Stimulated activated CD4-positive, alpha-beta T cell treated with anti-CD3 and anti-CD28 coated beads, Interleukin-15, amount 100 ng/mL, for 24 hours (primary cell): ENCODE measurements around the gene KCNQ2.
"Not testable (repeated sequence)": the region's sequence is repeated elsewhere in the genome, so short reads cannot be mapped to it uniquely, and the experiment has no call there.

Source experiments
- DNase-seq: peaks from one replicate; pipeline ENCODE4 v3.0.0-alpha.2; 2020

KCNQ2 gene

GRCh38 chr20:63380346-63380870, 92.0 kb downstream of the KCNQ2 start:
- no peak for DNase-seq

GRCh38 chr20:63379872-63380271, 92.6 kb downstream of the KCNQ2 start:
- DNase-seq: not testable (repeated sequence)

DNA sequence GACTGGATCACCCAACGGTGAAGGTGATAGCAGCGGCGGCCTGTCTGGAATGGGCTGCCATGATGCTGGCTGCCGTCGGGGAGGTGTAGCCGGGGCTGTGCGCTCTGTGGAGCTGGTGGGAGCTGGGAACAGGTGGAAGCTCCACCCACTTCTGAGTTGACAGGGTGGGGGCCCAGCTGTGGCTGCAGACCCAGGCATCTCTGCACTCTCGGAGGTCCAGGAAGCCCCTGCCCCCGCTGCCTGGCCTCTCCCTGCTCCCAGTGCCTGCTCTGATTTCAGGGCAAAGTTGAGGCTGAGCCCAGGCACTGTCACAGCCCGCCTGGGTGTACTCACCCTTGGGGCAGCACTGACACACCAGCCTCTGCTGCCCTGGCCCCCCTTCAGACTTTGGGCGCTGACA, 93.2 kb downstream of the KCNQ2 start:
- DNase-seq: no peak

DNA sequence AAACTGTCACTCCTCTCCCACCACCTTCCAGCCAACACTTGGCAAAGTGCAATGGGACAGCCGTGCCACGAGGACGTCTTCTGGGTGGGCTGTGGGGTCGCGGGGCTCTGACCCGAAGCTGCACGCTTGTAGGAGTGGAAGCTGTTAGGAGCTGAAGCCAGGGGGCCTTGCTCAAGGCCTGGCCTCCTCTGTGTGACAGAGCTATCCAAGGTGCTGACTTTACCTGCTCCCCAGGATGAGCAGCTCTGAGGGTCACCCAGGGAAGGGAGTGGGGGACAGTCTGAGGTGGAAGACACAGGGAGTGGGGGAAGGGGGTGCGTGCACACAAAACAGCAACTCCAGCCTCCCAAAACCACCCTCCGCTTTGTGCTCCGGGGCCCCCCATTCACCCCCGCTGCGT, 93.8 kb downstream of the KCNQ2 start:
- DNase-seq: no peak

- no peak for DNase-seq
Measured at GRCh38 chr20:63377951-63378381, 94.5 kb downstream of the KCNQ2 start.

DNA sequence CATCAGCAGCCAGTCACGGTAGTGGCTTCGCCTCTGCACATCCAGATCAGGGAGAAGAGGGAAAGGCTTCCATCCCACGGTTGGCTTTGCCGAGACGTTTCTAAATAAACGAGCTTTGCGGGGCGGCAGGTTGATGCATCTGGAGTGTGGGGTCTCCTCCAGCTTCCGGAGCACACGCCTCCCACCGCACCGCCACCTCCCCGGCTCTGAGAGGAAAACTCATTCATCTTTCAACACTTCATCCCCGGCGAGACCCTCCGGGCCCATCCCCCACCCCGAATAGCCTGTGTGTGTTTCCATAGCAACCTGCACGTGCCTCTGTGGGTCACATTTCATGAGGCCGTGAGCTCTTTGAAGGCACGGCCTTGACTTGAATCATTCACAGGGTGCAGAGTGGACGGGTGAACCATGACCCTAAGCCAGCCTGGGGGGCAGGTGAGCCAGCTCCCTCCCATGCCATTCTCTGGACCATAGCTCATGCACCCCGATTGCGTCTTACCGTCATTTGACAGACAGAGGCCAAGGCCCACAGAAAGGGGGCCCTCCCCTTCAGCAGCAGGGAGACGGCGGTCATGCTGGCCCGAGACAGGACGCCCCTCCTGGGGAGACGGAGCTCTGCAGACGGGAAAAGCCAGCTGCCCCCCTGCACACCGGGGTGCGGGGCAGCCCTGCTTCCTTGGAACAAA, 95.1 kb downstream of the KCNQ2 start:
- no peak for DNase-seq

GRCh38 chr20:63376283-63377250, 95.9 kb downstream of the KCNQ2 start:
- no peak for DNase-seq

GRCh38 chr20:63375438-63375837, 97.0 kb downstream of the KCNQ2 start:
- DNase-seq: no peak

DNA sequence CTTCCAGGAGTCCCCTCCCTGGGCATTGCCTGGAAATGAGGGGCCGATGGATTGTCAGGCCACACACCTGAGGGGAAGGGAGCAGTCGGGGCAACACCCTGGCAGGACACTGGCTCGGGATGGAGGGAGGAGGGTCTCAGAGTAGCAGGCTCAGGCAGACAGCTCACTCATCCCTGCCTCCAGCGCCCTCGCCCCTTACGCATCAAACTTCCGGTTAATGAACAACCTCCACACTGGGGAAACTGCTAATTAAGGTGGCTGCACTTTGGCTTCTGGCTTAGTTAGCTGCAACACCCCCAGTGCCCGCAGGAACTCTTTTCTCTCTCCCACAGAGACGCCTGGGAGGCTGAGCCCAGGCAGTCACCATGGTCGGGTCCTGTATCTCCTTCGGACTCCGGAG, 98.0 kb downstream of the KCNQ2 start:
- DNase-seq: no peak

DNA sequence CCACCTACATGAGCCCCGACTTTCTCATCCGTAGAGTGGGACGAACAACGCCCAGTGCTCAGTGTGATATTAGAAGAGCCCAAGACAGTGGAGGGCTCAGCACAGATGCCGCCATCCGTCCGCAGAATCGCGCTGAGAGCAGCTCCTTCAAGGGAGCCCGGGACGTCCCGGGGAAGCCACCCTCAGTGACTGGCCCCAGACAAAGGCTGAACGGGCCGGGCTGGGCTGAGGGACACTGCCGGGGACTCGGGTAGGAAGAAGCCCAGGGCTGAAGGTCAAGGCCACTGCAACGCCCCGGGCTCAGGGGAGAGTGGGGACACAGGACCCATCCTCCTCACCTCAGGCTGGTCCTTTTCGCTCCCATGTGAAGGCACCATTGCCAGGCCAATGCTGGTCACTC, 98.5 kb downstream of the KCNQ2 start:
- no peak for DNase-seq

DNA sequence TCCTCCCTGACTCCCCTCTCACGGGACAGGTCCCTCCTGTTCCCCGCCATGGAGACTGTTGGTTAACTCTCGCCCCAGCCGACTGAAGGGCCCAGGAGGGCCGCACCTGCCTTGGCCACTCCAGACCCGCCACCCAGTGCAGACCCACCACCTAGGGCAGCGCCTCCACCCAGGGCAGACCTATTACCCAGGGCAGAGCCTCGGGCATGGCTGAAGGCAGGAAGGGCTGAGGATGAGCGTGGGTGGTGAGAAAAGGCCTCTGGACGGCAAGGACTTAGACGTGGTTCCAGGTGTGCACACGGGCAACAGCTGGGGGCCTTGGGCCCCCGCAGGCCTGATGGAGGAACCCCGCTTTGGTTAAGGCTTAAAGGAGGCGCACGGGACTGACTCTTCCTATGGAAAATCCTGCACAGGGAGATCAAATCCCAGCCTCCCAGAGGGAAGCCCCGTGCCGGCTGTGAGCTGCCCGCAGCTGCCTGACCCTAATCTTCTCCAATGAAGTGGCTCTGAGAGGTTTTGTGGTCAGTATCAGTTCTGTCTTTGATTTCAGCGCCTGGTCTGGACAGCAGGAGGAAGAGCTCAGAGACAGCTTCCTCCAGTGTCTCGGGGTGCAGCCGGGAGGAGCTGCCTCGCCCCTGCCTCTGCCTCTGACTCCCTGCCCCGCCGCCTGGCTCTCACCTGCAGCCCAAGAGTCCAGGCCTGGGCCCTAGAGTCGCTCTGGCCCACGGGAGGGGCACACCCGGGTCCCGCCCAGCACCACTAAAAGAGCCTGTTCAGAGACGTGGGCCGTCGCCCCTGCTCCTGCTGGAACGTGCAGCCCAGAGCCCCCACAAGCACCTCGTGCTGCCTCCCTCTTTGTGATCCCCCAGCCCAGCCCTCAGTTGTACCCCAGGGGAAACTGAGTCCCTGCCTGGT, 99.2 kb downstream of the KCNQ2 start:
- DNase-seq: no peak

DNA sequence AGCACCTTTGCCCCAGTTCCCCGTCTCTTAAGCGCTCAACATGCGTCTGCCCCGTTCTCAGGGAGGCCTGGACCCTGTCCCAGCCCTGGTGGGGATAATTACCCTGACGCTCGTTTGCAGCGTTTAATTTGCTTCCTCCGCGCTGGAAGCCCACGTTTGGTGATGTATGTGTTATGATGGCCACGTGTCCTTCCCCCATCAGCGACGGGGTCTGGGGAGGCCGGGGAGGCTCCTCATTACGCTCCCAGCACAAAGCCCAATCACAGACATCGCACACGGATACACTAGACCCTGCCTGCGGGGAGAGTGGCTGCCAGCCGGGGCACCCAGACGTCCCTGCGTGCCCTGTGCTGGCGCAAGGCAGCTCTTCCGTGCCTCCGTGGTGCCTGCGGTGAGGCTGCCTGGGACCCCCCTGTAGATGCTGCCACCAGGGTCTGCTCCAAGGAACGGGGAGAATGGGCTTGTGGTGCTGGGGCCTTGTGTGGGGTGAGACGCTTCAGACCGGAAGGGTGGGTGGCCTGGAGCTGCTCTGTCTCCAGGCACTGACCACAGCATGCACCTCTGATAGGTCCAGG, 101.1 kb downstream of the KCNQ2 start:
- no peak for DNase-seq

DNA sequence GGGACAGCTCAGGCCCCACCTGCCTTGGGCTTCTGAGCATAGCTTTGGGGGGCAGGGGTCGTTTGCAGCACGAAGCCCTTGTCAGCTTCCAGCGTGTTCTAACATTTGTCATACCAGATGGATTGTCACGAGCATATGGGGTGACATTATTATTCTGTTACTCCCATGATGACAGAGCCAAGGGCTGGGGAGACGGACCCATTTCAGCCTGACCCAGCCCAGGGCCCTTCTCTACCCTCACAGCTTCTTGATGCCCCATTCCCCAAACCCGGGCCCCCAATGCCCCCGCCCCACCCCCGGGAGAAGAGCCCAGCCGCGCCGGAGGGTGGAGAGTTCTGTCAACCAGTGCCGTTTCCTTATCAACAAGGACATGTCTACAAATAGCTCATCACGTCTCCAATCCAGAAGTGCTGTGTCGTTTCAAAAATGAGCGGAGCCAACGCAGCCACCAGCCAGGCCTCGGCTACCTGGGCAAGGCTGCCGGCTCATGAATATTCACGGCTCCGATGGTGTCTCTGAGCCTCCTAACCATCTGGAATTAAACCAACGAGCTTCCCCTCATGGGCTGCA, 101.8 kb downstream of the KCNQ2 start:
- DNase-seq: no peak

DNA sequence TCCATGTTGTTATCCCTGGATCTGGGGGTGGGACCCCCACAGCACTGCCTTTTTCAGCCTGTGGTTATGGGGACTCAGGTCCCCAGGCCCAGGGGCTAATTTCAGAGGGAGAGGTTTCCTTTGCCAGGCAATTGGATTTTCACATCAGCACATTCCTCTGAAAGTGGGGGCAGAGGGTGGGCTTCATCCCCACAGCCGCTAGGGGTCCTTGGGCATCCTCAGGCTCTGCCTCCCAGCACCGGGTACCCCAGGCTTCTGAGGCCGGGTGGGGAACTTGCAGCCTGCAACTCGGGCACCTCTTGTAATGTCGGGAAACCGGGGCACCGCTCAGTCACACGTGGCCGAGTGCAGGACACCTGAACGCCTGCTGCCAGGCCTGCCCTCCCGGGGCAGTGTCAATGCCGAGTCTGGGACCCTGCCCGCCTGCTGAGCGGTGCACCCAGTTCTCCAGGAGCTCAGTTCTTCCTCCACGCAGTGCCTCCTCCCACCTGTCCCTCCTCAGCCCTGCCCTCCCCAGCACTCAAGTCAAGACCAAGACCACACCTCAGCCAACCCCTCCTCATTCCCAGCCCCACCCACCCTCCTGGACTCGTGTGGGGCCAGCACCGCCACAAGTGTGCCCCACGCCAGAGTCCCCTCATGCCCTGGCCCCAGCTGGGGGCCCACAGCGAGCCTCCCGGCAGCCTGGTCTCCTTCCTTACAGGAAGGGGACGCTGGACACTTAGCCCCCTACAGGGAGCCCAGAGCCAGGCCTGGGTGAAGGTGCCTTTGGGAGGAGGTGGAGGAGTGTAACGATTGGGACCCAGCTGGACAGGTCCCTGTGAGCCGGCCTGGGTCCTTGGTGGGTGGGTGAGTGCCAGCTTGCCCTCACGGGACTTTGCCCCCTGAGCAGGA, 102.5 kb downstream of the KCNQ2 start:
- DNase-seq: no peak

GRCh38 chr20:63369024-63369530, 103.4 kb downstream of the KCNQ2 start:
- DNase-seq: no peak

- no peak for DNase-seq
Measured at GRCh38 chr20:63368151-63368550, 104.3 kb downstream of the KCNQ2 start.

GRCh38 chr20:63367446-63368055, 104.9 kb downstream of the KCNQ2 start:
- no peak for DNase-seq

DNA sequence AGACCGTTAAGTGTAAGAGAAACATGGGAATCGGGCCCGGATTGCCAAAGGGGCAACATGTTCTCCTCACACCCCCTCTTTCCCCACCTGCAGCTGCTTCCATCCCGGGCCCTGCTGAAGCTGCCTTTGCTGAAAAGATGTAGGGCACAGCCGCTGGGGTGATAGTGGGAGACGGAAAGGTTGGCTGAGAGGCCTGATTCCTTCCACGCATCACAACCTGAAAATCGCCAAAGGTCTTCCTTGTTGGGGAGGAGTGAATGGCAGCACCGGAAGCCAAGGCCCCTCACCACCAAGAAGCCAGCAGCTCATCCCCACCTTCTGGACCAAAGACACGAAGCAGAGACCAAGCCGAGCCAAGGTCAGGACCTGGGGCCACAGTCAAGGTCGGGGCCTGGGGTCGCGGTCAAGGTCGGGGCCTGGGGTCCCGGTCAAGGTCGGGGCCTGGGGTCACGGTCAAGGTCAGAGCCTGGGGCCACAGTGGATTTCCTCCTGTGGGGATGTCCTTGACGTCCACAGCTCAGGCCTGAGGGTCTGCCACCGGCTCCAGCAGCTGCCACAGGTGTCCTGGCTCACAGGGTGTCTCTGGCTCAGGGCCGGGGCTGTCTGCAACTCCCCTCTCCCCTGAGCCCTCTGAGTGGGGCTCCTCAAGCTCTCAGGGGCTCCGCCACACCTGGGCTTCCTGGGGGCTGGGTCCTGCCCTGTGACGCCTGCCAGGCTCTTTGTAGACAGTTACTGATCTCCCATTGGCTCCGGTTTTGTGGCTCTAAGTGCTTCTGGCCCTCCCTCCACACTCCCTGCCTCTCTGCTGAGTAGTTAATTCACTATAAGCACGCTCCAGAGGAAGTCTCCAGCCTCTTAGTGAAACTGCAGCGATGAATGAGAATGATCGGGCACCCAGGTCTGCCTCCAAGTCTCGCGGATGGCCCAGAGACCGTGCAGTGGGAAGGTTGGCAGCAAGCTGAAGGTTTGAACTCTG, 105.8 kb downstream of the KCNQ2 start:
- DNase-seq: no peak
